GM19468 (cell line): ENCODE data around the gene DUS2.
"Not testable (repeated sequence)": the region's sequence is repeated elsewhere in the genome, so short reads cannot be mapped to it uniquely, and the experiment has no call there.

Experiments
- ATAC-seq: cut with Tn5 transposase; IDR thresholded peaks from one replicate; pipeline ENCODE4 v1.9.1; 2021; ENCODE audit warnings: mild to moderate bottlenecking, moderate library complexity, moderate number of reproducible peaks; ENCODE audit not compliant: unreplicated experiment; ENCODE audit errors: extremely low read depth

DUS2 gene

GRCh38 chr16:68088130-68088972 is 65.3 kb downstream of the DUS2 start:
- ATAC-seq = no peak

- no peak for ATAC-seq
Measured at GRCh38 chr16:68089067-68089466, 66.0 kb downstream of the DUS2 start.

GRCh38 chr16:68090130-68090529 is 67.0 kb downstream of the DUS2 start:
- ATAC-seq = no peak

GRCh38 chr16:68090533-68090932 is 67.4 kb downstream of the DUS2 start:
- no peak for ATAC-seq

GRCh38 chr16:68091380-68092261 is 68.5 kb downstream of the DUS2 start:
- no peak for ATAC-seq

- ATAC-seq = not testable (repeated sequence)
Measured at GRCh38 chr16:68092275-68092674, 69.2 kb downstream of the DUS2 start.

GRCh38 chr16:68093816-68094613 is 70.9 kb downstream of the DUS2 start:
- no peak for ATAC-seq

GRCh38 chr16:68094614-68094934 is 71.5 kb downstream of the DUS2 start:
- no peak for ATAC-seq

GRCh38 chr16:68096491-68096890 is 73.4 kb downstream of the DUS2 start:
- ATAC-seq = no peak

GRCh38 chr16:68097088-68097487 is 74.0 kb downstream of the DUS2 start:
- no peak for ATAC-seq

- ATAC-seq = no peak
Measured at GRCh38 chr16:68097895-68098294, 74.8 kb downstream of the DUS2 start.

- no peak for ATAC-seq
Measured at GRCh38 chr16:68100488-68100887, 77.4 kb downstream of the DUS2 start.

- no peak for ATAC-seq
Measured at GRCh38 chr16:68105611-68106010, 82.5 kb downstream of the DUS2 start.

- ATAC-seq = not testable (repeated sequence)
Measured at GRCh38 chr16:68107230-68107928, 84.3 kb downstream of the DUS2 start.

GRCh38 chr16:68109156-68109555 is 86.1 kb downstream of the DUS2 start:
- ATAC-seq = not testable (repeated sequence)

- not testable (repeated sequence) for ATAC-seq
Measured at GRCh38 chr16:68110611-68111010, 87.5 kb downstream of the DUS2 start.

- ATAC-seq = no peak
Measured at GRCh38 chr16:68111379-68111778, 88.3 kb downstream of the DUS2 start.

GRCh38 chr16:68113059-68113761 is 90.1 kb downstream of the DUS2 start:
- ATAC-seq = no peak

GRCh38 chr16:68113765-68114240 is 90.7 kb downstream of the DUS2 start:
- ATAC-seq = no peak
